HG03060 (cell line): ENCODE data around the gene TRAPPC1.

Source experiments
- ATAC-seq: cut with Tn5 transposase; IDR thresholded peaks from one replicate; pipeline ENCODE4 v1.9.1; 2021; ENCODE audit warnings: low read depth, moderate number of reproducible peaks; ENCODE audit not compliant: unreplicated experiment

The TRAPPC1 gene

GRCh38 chr17:7882068-7882467, 49.7 kb downstream of the TRAPPC1 start:
- no peak for ATAC-seq

DNA sequence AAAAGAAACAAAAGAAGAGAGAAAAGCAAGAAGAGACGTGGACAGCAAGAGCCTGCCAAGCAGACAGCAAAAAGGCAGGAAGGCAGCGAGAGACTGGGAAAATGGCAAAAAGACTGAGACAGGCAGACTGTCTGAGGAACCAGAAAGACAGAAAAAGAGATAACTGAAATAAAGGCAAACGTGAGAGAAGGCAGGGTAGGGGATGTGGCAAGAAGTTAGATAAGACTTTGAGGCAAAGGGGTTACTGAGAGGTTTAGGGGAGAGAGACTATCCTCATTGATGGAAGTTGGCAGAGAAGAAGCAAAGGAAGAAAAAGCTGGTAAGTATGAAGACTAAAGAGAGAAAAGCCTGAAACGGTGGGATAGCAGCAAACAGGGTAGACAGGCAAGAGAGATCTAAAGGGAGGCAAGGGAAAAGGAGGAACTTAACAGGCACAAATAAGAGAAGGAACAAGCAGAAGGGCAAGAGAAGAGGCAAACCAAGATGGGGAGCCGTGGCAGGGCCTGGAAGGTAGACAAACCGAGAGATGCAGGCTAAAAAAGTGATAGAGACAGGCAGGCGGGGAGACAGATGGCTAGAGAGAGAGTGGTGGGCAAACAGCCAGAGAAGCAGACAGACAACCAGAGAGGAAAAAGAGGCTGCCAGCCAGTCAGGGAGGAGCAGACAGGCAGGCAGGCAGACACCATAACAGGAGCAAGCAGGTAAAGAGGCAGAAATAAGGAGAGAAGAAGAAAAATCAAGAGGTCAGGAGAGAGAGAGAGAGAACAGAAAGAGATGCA, 50.3 kb downstream of the TRAPPC1 start:
- ATAC-seq: no peak
